ENCODE data around the gene PRSS56.
"Not testable (repeated sequence)": the region's sequence is repeated elsewhere in the genome, so short reads cannot be mapped to it uniquely, and the experiment has no call there.

Gene PRSS56

GRCh38 chr2:232526372-232526941 is 6.3 kb downstream of the PRSS56 start:
- no peak for DNase-seq

GRCh38 chr2:232527905-232528470 is 7.8 kb downstream of the PRSS56 start:
- no peak for DNase-seq

DNA sequence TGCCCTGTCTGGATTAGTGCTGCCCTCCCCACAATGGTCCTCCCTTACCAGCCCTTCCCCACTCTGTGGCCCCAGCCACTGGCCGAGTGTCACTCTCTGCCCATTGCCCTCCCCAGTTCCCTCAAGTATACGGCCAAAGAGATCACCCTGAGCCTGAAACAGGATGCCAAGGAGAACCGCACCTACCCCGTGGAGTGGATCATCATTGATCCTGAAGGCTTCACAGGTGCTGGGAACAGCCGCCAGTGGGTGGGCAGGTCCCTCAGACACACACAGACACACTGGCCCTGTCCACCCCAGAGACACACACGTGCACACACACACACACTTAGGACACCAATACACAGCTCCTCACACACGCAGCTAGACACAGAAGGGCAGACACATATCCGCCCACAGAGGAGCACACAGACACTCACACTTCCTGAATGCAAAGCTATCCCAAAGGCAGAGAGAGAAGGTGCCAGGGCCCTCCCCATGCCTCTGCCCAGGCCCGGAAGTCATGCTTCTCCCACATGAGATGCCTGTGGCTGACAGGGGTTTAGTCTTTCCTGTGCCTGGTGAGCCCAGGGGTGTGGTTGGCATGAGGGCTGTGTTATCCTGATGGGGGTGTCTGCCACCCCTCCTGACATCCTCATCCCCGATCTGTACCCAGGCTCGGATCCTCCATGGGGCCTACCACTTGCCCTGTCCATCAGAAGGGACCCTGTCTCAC is 8.7 kb downstream of the PRSS56 start:
- DNase-seq: no peak

GRCh38 chr2:232529806-232530547 is 9.8 kb downstream of the PRSS56 start:
- DNase-seq: no peak

DNA sequence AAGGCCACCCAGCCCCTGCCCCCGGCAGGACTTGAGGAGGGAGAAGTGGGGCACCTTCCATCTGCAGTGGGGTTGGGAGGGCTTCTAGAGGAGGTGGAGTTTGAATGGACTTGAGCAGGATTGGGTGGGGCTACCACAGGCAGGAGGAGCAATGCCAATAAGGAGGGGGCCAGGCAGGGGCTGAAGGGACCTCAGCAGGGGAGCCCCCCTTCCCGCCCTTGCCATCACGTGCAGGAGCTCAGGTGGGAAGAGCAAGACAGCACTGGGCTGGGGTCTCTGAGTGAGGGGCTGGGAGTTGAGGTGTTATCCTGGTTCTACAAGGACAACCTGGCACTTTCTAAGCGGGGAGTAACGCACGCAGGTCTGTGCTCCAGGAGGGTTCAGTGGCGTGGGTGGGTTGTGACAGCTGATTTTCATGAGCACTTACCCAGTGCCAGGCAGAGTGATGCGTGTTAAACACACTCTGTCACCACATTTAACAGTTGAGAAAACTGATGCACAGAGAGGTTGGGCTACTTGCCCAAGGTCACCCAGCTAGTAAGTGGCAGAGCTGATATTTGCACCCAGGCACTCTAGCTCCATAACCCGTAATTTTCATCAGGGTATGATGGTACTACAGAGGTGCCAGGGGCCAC is 10.6 kb downstream of the PRSS56 start:
- DNase-seq: no peak

DNA sequence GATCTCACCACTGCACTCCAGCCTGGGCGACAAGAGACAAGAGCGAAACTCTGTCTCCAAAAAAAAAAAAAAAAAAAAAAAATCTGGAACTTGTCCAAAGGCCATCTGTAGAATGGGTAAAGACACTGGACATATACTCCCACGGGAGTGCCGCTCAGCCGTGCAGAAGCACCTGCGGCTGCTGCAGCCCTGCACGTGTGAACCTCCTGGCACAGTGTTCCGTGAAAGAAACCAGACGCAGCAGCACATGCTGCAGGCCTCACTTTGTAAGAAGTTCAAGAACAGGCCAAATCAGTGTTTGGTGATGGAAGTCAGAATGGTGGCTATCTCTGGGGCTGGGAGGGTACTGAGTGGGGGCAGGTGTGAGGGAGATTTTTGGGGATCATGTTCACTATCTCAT is 12.2 kb downstream of the PRSS56 start:
- DNase-seq: no peak

- DNase-seq: not testable (repeated sequence)
Observed at GRCh38 chr2:232532821-232533220, 12.6 kb downstream of the PRSS56 start.

DNA sequence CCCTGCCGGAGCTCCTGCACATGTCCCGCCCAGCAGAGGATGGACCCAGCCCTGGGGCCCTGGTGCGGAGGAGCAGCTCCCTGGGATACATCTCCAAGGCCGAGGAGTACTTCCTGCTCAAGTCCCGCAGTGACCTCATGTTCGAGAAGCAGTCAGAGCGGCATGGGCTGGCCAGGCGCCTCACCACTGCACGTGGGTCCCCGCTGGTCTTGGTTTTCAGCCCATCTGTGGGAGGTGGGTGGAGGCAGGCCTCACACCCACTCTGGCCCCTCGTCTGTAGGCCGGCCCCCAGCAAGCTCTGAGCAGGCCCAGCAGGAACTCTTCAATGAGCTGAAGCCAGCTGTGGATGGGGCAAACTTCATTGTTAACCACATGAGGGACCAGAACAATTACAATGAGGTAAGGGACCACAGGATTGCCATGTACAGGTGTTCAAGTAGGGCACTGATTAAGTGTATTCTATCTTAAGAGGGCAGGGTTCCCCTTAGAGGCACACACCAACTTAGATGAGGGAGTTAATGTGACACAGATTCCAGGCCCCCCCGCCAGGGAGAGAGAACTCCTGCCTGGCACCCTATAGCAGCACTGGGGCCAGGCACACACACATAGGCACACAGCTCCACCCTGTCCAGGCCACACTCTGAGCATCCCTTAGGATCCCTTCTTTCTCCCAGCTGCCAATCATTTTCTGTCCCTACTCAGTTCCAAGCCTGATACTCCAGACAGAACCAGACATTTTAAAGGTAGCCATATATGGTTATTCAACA is 13.9 kb downstream of the PRSS56 start:
- no peak for DNase-seq

DNA sequence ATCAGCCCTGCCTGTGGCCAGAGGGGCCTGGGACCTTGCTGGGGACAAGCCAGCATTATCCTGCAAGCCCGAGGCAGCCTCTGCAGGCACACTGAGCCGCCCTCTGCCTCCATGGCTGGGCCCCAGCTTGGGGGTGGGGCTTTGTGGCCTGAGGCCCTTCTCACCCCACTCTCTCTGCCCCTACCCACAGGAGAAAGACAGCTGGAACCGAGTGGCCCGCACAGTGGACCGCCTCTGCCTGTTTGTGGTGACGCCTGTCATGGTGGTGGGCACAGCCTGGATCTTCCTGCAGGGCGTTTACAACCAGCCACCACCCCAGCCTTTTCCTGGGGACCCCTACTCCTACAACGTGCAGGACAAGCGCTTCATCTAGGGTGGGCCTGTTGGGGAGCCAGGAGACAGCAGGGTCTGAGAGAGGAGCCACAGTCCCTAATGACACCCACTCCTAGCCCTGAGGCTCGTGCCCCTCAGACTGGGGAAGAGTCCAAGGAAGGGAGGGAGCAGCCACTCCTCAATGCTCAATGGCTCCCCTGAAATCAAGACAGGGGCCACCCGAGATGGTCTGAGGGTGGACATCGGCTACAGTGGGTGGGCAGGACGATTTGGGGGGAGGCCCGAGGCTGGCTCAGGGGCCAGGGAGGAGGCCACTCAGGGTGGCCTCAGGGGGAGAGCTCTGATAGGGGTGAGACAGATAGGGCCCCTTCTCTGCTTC is 14.9 kb downstream of the PRSS56 start:
- DNase-seq: peak; percentile 22

GRCh38 chr2:232535761-232536530 is 15.8 kb downstream of the PRSS56 start:
- peak; percentile 19 for DNase-seq

DNA sequence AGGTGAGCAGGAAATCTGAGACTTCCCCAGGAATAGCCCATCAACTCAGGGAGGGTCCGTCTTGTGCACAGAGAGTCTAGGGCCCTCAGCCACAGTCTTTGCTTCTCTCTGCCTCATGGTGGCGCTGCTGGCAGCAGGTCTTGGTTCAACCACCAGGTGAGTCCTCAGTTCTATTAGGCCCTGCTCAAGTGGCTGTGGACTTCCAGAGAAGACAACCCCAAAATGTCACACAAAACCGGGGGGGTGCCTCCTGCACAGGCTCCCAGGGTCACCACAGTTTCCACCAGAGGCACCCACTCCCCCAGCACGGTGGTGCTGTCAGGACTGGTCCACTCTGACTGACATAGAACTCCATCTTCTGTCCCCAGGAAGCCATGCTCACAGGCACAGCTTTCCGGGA is 16.9 kb downstream of the PRSS56 start:
- DNase-seq: peak; percentile 32

- DNase-seq: no peak
Observed at GRCh38 chr2:232537499-232537898, 17.3 kb downstream of the PRSS56 start.

GRCh38 chr2:232538671-232539070 is 18.5 kb downstream of the PRSS56 start:
- DNase-seq: peak; percentile 24

- DNase-seq: peak; percentile 25
Observed at GRCh38 chr2:232539298-232540231, 19.4 kb downstream of the PRSS56 start, which contains the start of gene CHRNG. TSS of gene CHRNG (plus strand) at chr2:232539692. CDS start at chr2:232539748, 56 bp downstream.

GRCh38 chr2:232540441-232541041 is 20.4 kb downstream of the PRSS56 start:
- DNase-seq: peak; percentile 26

DNA sequence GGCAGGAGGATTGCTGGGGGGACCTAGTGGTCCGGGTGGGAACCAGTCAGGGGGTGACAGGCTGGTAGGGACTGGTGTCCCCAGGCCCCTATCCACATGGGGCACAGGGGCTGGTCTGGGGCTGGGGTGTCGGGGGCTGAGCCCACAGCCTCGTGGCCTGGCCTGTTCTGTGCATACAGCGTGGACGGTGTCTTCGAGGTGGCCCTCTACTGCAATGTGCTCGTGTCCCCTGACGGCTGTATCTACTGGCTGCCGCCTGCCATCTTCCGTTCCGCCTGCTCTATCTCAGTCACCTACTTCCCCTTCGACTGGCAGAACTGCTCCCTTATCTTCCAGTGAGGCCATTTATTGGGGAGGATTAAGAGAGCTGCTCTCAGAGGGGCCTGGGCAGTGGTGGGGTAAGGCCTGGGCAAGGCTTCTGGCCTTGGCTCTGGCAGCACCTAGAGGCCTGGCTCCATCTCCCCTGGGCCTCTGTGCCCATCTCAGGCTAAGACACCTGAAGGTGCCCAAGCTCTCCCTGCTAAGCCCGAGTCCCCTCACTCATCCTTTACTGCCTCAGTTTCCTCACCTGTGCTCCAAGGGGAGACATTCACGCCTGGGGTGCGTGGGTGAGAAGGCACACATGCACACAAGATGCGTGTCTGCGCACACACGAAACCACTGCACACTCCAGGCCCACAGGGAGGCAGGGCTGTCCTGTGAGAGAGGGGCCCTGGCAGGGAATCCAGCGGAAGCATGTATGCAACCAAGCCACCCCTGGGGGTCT is 21.2 kb downstream of the PRSS56 start:
- peak; percentile 30 for DNase-seq

DNA sequence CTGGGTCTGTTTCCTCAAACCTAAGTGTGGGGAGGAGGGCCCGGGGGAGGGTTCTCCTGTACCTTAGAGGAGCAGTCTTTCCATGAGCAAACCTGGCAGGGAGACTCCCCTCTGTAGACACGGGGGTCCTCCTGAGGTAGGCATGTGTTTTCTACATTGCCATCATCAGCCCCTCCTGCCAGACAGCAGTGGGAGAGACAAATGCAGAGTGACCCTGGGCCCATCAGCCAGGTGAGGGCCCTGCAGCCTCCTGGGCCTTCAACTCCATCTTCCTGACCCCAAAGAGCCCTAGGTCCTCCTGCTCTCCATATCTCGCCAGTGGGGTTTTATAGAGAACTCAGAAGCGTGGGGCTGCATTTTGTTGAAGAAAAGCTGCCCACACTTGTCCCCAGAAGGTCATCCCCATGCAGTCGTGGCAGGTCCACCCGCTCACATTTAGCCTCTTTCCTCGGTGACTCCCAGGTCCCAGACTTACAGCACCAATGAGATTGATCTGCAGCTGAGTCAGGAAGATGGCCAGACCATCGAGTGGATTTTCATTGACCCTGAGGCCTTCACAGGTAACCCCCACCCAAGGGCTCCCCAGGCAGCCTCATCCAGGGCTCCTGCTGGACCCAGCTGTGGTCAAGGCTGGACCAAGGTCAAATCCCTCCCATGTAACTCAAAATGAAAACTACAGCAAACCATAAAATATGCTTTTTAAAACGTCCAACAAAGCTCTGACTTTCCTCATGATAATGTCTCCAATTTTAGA is 21.9 kb downstream of the PRSS56 start:
- peak; percentile 17 for DNase-seq

All from activated CD4-positive, CD25-positive, alpha-beta regulatory T cell treated with anti-CD3 and anti-CD28 coated beads, Interleukin-2, amount 50 U/mL, for 72 hours (primary cell).